HEK293T (cell line): ENCODE measurements around the gene MYO1B.

Experiments
- LEF1 ChIP-seq: fragments of 450-650 bp; IDR thresholded peaks from 2 replicates; pipeline ENCODE4 v1.6.1; 2017; ENCODE audit warnings: mild to moderate bottlenecking, borderline replicate concordance
- PKNOX1 ChIP-seq: fragments of 450-650 bp; IDR thresholded peaks from 2 replicates; pipeline ENCODE4 v1.6.1; 2016
- SUZ12 ChIP-seq: fragments of 450-650 bp; IDR thresholded peaks from 2 replicates; pipeline ENCODE4 v1.6.1; 2016; ENCODE audit warnings: mild to moderate bottlenecking
- TARDBP ChIP-seq: fragments of 450-650 bp; IDR thresholded peaks from 2 replicates; pipeline ENCODE4 v1.6.1; 2016

DNA sequence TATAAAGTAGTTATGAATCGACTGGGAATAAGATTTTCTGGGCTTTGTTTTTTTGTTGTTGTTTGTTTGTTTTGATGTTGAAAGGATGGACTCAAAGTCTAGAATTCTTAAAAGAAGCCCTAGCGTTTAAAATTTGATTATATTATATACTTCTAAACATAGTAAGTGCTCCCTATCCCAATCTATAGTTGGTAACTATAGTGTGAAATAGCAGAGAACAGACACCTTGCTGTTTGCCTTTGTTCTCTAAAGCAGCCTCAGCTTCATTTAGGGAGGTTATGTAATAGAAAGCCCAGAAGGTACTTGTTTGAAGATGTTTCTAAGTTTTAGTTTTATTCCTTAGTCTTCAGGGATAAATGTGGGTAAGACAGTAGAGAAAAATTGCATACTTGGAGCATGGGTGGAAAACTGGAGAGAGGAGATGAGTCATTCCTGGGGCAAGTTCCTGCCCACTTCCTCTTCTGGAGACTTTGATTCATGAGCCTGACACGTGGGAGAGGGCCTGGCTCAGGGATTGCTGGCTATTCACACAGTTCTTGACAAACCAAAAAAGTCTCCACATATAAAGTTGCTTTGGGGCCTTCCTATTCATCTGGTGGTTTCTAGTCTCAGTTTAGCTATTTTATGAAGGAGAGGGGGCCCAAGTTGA is 131.9 kb downstream of the MYO1B start:
- TF ChIP-seq SUZ12 (no peak), LEF1 (no peak), TARDBP (no peak), PKNOX1 (peak; percentile 94)
